PC-9 (cell line): ENCODE measurements around the gene ZNF479. TPM values are rescaled to one million over a fixed set of nuclear protein-coding genes. Genes with fewer than 3 reads are reported as not detected.
"Not testable (repeated sequence)": the region's sequence is repeated elsewhere in the genome, so short reads cannot be mapped to it uniquely, and the experiment has no call there.

Experiments used
- Bru-seq: library from RNA; stranded (reverse); fragments of 400-500 nt; gene quantifications from one replicate; lab custom pipeline; 2021; lab: Mats Ljungman, UMichigan
- BruChase-seq, 2 experiments: library from RNA; stranded (reverse); fragments of 400-500 nt; gene quantifications; one replicate each; lab custom pipeline; 2021; lab: Mats Ljungman, UMichigan
- BruUV-seq: library from RNA; stranded (reverse); fragments of 400-500 nt; replicated peaks from 2 replicates; lab custom pipeline; 2021; lab: Mats Ljungman, UMichigan
- CTCF ChIA-PET: fragments of 300-600 bp; sonication (Branson Sonifier 250); formaldehyde crosslinking; loops from one replicate; lab custom pipeline; 2022; ENCODE audit warnings: antibody characterized with exemption; lab: Charles Lee
- POLR2A ChIA-PET: fragments of 300-600 bp; sonication (Branson Sonifier 250); formaldehyde crosslinking; loops from one replicate; lab custom pipeline; 2022; ENCODE audit warnings: antibody characterized with exemption; ENCODE audit not compliant: unreplicated experiment; lab: Charles Lee
- DNase-seq, 2 experiments: peaks; one replicate each; pipeline versions ENCODE4 v3.0.0 to v3.0.0-alpha.2; 2015 to 2022; ENCODE audit warnings: mixed read lengths in 1 of 2
- H2AFZ ChIP-seq: fragments of 200-600 bp; sonication (generic); 2 replicates; pipeline ENCODE4 v1.8.1; 2017; ENCODE audit warnings: antibody characterized with exemption
- H3F3A ChIP-seq: fragments of 200-600 bp; sonication (generic); 2 replicates; pipeline ENCODE4 v1.8.1; 2017; ENCODE audit warnings: antibody characterized with exemption, mild to moderate bottlenecking, low read depth; ENCODE audit not compliant: insufficient read depth
- H3K27ac ChIP-seq: fragments of 200-600 bp; sonication (generic); 2 replicates; pipeline ENCODE4 v1.6.1; 2016; ENCODE audit warnings: mixed run types
- H3K27me3 ChIP-seq: fragments of 200-600 bp; sonication (generic); 2 replicates; pipeline ENCODE4 v1.6.1; 2016; ENCODE audit warnings: low read depth, mixed run types; ENCODE audit not compliant: insufficient read depth
- H3K36me3 ChIP-seq: fragments of 200-600 bp; sonication (generic); 2 replicates; pipeline ENCODE4 v1.6.1; 2016; ENCODE audit warnings: low read depth, mixed run types
- H3K4me1 ChIP-seq: fragments of 200-600 bp; sonication (generic); replicated peaks from 2 replicates; pipeline ENCODE4 v1.6.1; 2016; ENCODE audit warnings: mixed run types; ENCODE audit not compliant: insufficient read depth
- H3K4me2 ChIP-seq: fragments of 200-600 bp; sonication (generic); 2 replicates; pipeline ENCODE4 v1.6.1; 2017; ENCODE audit warnings: mixed run types
- H3K4me3 ChIP-seq: fragments of 200-600 bp; sonication (generic); 2 replicates; pipeline ENCODE4 v1.6.1; 2016; ENCODE audit warnings: mixed run types
- H3K79me2 ChIP-seq: fragments of 200-600 bp; sonication (generic); 2 replicates; pipeline ENCODE4 v1.6.1; 2017; ENCODE audit warnings: low read depth, mixed run types
- H3K9me2 ChIP-seq: fragments of 200-600 bp; sonication (generic); 2 replicates; pipeline ENCODE4 v1.8.1; 2017; ENCODE audit warnings: mild to moderate bottlenecking; ENCODE audit not compliant: insufficient read depth
- H3K9me3 ChIP-seq: fragments of 200-600 bp; sonication (generic); 2 replicates; pipeline ENCODE4 v1.8.1; 2016; ENCODE audit warnings: low read depth; ENCODE audit not compliant: insufficient read depth
- H4K20me1 ChIP-seq: fragments of 200-600 bp; sonication (generic); 2 replicates; pipeline ENCODE4 v1.8.1; 2017; ENCODE audit not compliant: insufficient read depth
- CTCF ChIP-seq: fragments of 200-600 bp; sonication (generic); conservative IDR thresholded peaks from 2 replicates; pipeline ENCODE4 v1.6.1; 2017; ENCODE audit warnings: mixed run types, antibody characterized with exemption, mild to moderate bottlenecking, moderate library complexity
- EZH2 ChIP-seq: fragments of 200-600 bp; sonication (generic); IDR thresholded peaks from 2 replicates; pipeline ENCODE4 v1.8.0; 2017; ENCODE audit warnings: antibody characterized with exemption, low read depth
- intact Hi-C: fragments of 100-400 bp; cut with micrococcal nuclease; formaldehyde crosslinking; loops from one replicate; pipeline ENCODE4 v1.10.0; 2022; ENCODE audit not compliant: unreplicated experiment
- long read RNA-seq: library from polyadenylated mRNA; stranded (forward); transcript quantifications from one replicate; pipeline ENCODE4 v2.0.0, GENCODE V29; 2022
- total RNA-seq: library from RNA; stranded (reverse); gene quantifications from 2 replicates; pipeline ENCODE4 v1.2.3, GENCODE V29; 2021

ZNF479 gene
- total RNA-seq (not detected in 2 replicates), Bru-seq, nascent RNA (not detected), BruChase-seq, experiment 1, labeled RNA remaining after a 2-hour chase (not detected), BruChase-seq, experiment 2, labeled RNA remaining after a 6-hour chase (not detected)
- long read RNA-seq, result 0 reads

- H4K20me1 ChIP-seq, H3K27ac ChIP-seq, H3K4me2 ChIP-seq, H3K27me3 ChIP-seq, H2AFZ ChIP-seq, CTCF ChIA-PET, BruUV-seq, intact Hi-C loops, H3K79me2 ChIP-seq, H3K36me3 ChIP-seq, H3K9me2 ChIP-seq, DNase-seq, H3K9me3 ChIP-seq, H3F3A ChIP-seq, H3K4me3 ChIP-seq, POLR2A ChIA-PET, H3K4me1 ChIP-seq: not testable (repeated sequence)
Measured at GRCh38 chr7:57132336-57132735, at the start of gene ZNF479. TSS of gene ZNF479 (minus strand) at chr7:57132436. CDS start at chr7:57132324, 112 bp downstream.

- H3K36me3 ChIP-seq, result no peaks in the 10 kb centered on the region
- no peak overlapping the region for H3K4me3 ChIP-seq
- H2AFZ ChIP-seq, result no peak overlapping the region
- H4K20me1 ChIP-seq, result no peaks in the 10 kb centered on the region
- no peaks in the 10 kb centered on the region for H3F3A ChIP-seq
- intact Hi-C loops, result no loop called here
- DNase-seq, result no peak
- H3K4me2 ChIP-seq, result no peak overlapping the region
- no peak for TF ChIP-seq CTCF
- TF ChIP-seq EZH2, result no peak
- no peaks in the 10 kb centered on the region for H3K9me3 ChIP-seq
- CTCF ChIA-PET, result no interaction called here
- BruUV-seq, result no TSS peak
- POLR2A ChIA-PET, result no interaction called here
- no peaks in the 10 kb centered on the region for H3K79me2 ChIP-seq
- H3K27me3 ChIP-seq, result no peaks in the 10 kb centered on the region
- H3K9me2 ChIP-seq, result no peaks in the 10 kb centered on the region
- H3K4me1 ChIP-seq, result no peaks in the 10 kb centered on the region
- no peak overlapping the region for H3K27ac ChIP-seq
Measured at GRCh38 chr7:57182031-57182430, 49.8 kb upstream of the ZNF479 start.

GRCh38 chr7:57181281-57181680, 49.0 kb upstream of the ZNF479 start:
- Histone ChIP-seq H3K4me3 (no peak overlapping the region), H3K9me2 (no peaks in the 10 kb centered on the region), H2AFZ (0 out of 2 replicates have a peak overlapping the region, but pooled peaks have one; percentile 52), H3K27ac (no peak overlapping the region), H3K4me2 (no peak overlapping the region), H3K9me3 (no peaks in the 10 kb centered on the region), H3K4me1 (no peaks in the 10 kb centered on the region), H4K20me1 (no peaks in the 10 kb centered on the region), H3K36me3 (no peaks in the 10 kb centered on the region), H3F3A (no peaks in the 10 kb centered on the region), H3K27me3 (no peaks in the 10 kb centered on the region), H3K79me2 (no peaks in the 10 kb centered on the region)
- ChIA-PET POLR2A (no interaction called here), CTCF (no interaction called here)
- DNase-seq, result no peak
- TF ChIP-seq CTCF (no peak), EZH2 (no peak)
- intact Hi-C loops, result no loop called here
- BruUV-seq, result no TSS peak
